GM23338 (cell line): Measurements from ENCODE around the gene EIF2D. TPM values are rescaled to one million over a fixed set of nuclear protein-coding genes. Genes with fewer than 3 reads are reported as not detected.

Experiments
- ATAC-seq: fragments of 200-7000 bp; cut with Tn5 transposase; 3 replicates; pipeline ENCODE4 v1.9.1; 2020
- DNase-seq: peaks from one replicate; pipeline ENCODE4 v3.0.0-alpha.2; 2015; ENCODE audit warnings: low spot score
- H2AFZ ChIP-seq: fragments of 200-600 bp; sonication (generic); 2 replicates; pipeline ENCODE4 v1.8.0; 2016; ENCODE audit warnings: antibody characterized with exemption, mild to moderate bottlenecking, moderate library complexity
- H3F3A ChIP-seq: fragments of 200-600 bp; sonication (generic); replicated peaks from 2 replicates; pipeline ENCODE4 v1.8.0; 2017; ENCODE audit warnings: antibody characterized with exemption, mixed run types, low read depth
- H3K27ac ChIP-seq: fragments of 200-600 bp; sonication (generic); 2 replicates; pipeline ENCODE4 v1.6.1; 2016; ENCODE audit warnings: low read depth
- H3K27me3 ChIP-seq: fragments of 200-600 bp; sonication (generic); 2 replicates; pipeline ENCODE4 v1.8.0; 2016; ENCODE audit warnings: mild to moderate bottlenecking, mixed run types, moderate library complexity; ENCODE audit not compliant: insufficient read depth
- H3K36me3 ChIP-seq: fragments of 200-600 bp; sonication (generic); 2 replicates; pipeline ENCODE4 v1.8.0; 2016; ENCODE audit warnings: mild to moderate bottlenecking; ENCODE audit not compliant: insufficient read depth
- H3K4me1 ChIP-seq: fragments of 200-600 bp; sonication (generic); 2 replicates; pipeline ENCODE4 v1.8.0; 2016; ENCODE audit warnings: mild to moderate bottlenecking, moderate library complexity; ENCODE audit not compliant: insufficient read depth
- H3K4me2 ChIP-seq: fragments of 200-600 bp; sonication (generic); 2 replicates; pipeline ENCODE4 v1.7.1; 2017; ENCODE audit warnings: mixed run types
- H3K4me3 ChIP-seq: fragments of 200-600 bp; sonication (generic); 2 replicates; pipeline ENCODE4 v1.6.1; 2016; ENCODE audit warnings: mixed run types
- H3K79me2 ChIP-seq: fragments of 200-600 bp; sonication (generic); replicated peaks from 2 replicates; pipeline ENCODE4 v1.8.0; 2017; ENCODE audit warnings: mild to moderate bottlenecking; ENCODE audit not compliant: insufficient read depth
- H3K9me2 ChIP-seq: fragments of 200-600 bp; sonication (generic); 2 replicates; pipeline ENCODE4 v1.8.0; 2017; ENCODE audit not compliant: insufficient read depth
- H4K20me1 ChIP-seq: fragments of 200-600 bp; sonication (generic); replicated peaks from 2 replicates; pipeline ENCODE4 v1.8.0; 2017; ENCODE audit warnings: mild to moderate bottlenecking; ENCODE audit not compliant: insufficient read depth
- H3K27ac Mint-ChIP-seq: 2 replicates; pipeline ENCODE4 v1.8.0; 2020; ENCODE audit warnings: inconsistent platforms, mild to moderate bottlenecking, moderate library complexity, mixed read lengths
- H3K27me3 Mint-ChIP-seq: 3 replicates; pipeline ENCODE4 v1.8.0; 2022; ENCODE audit warnings: low read depth, mild to moderate bottlenecking, moderate library complexity, mixed read lengths, inconsistent platforms; ENCODE audit not compliant: insufficient read depth, poor library complexity
- H3K36me3 Mint-ChIP-seq: 3 replicates; pipeline ENCODE4 v1.8.0; 2021; ENCODE audit warnings: low read depth, mild to moderate bottlenecking, inconsistent platforms, moderate library complexity, mixed read lengths
- H3K4me1 Mint-ChIP-seq: 3 replicates; pipeline ENCODE4 v1.8.0; 2020; ENCODE audit warnings: mild to moderate bottlenecking, inconsistent platforms, mixed read lengths
- H3K4me3 Mint-ChIP-seq: 3 replicates; pipeline ENCODE4 v1.8.0; 2021; ENCODE audit warnings: moderate library complexity, mild to moderate bottlenecking, inconsistent platforms, mixed read lengths
- H3K9me3 Mint-ChIP-seq: 3 replicates; pipeline ENCODE4 v1.8.0; 2020; ENCODE audit warnings: moderate library complexity, mild to moderate bottlenecking, inconsistent platforms, mixed read lengths
- CREB1 ChIP-seq: fragments of 250-450 bp; sonication (Bioruptor Pico); IDR thresholded peaks from 2 replicates; pipeline ENCODE4 v1.5.0; 2020; ENCODE audit warnings: low read depth, mild to moderate bottlenecking, moderate library complexity
- CTCF ChIP-seq, 2 experiments: fragments of 200-600 bp in 1 of 2; sonication (generic) in 1 of 2; conservative IDR thresholded peaks; 2 replicates each; pipeline versions ENCODE4 v1.5.1 to v1.6.1; 2016 to 2017; ENCODE audit warnings: antibody characterized with exemption in 2 of 2, low read depth in 2 of 2, mild to moderate bottlenecking in 2 of 2, moderate library complexity in 1 of 2
- ETS1 ChIP-seq: IDR thresholded peaks from 2 replicates; pipeline ENCODE4 v1.6.1; 2016; ENCODE audit warnings: antibody characterized with exemption
- EZH2phosphoT487 ChIP-seq: fragments of 200-600 bp; sonication (generic); IDR thresholded peaks from one replicate; pipeline ENCODE4 v1.8.1; 2018; ENCODE audit warnings: antibody characterized with exemption; ENCODE audit not compliant: unreplicated experiment
- JUNB ChIP-seq: IDR thresholded peaks from one replicate; pipeline ENCODE4 v1.6.1; 2016; ENCODE audit warnings: antibody characterized with exemption; ENCODE audit not compliant: unreplicated experiment
- NANOG ChIP-seq: IDR thresholded peaks from 2 replicates; pipeline ENCODE4 v1.6.1; 2016; ENCODE audit warnings: antibody characterized with exemption, borderline replicate concordance
- POLR2AphosphoS5 ChIP-seq: IDR thresholded peaks from 2 replicates; pipeline ENCODE4 v1.6.1; 2016; ENCODE audit warnings: antibody characterized with exemption, low read depth
- REST ChIP-seq: IDR thresholded peaks from one replicate; pipeline ENCODE4 v1.6.1; 2018; ENCODE audit warnings: antibody characterized with exemption; ENCODE audit not compliant: unreplicated experiment
- STAT1 ChIP-seq: IDR thresholded peaks from one replicate; pipeline ENCODE4 v1.6.1; 2016; ENCODE audit warnings: antibody characterized with exemption; ENCODE audit not compliant: unreplicated experiment
- ZNF114 ChIP-seq: fragments of 250-450 bp; sonication (Bioruptor Pico); IDR thresholded peaks from 2 replicates; pipeline ENCODE4 v1.5.0; 2020; ENCODE audit warnings: mild to moderate bottlenecking, moderate library complexity
- ZNF331 ChIP-seq: fragments of 250-450 bp; sonication (Bioruptor Pico); IDR thresholded peaks from 2 replicates; pipeline ENCODE4 v1.5.0; 2020; ENCODE audit warnings: low read depth, mild to moderate bottlenecking, moderate library complexity
- polyA plus RNA-seq: library from polyadenylated mRNA; unstranded; fragments of >200 nt; fragmentation: Nextera tagmentation; extraction: Ambion mirVana; gene quantifications from 2 replicates; pipeline ENCODE4 v1.2.1, GENCODE V29; 2016
- total RNA-seq: library from RNA; depleted of rRNA; stranded (reverse); fragments of >200 nt; shearing (Covaris generic); gene quantifications from 2 replicates; pipeline ENCODE4 v1.2.3, GENCODE V29; 2014

Gene EIF2D
- total and polyA plus RNA-seq, 2 experiments from 2014 or later: 25.1 to 34.8 TPM

- Histone ChIP-seq H3K27me3 (no peaks in the 10 kb centered on the region), H3K4me1 (no peaks in the 10 kb centered on the region), H3K9me2 (no peaks in the 10 kb centered on the region), H3K79me2 (no peaks in the 10 kb centered on the region), H3K4me2 (no peak overlapping the region), H3F3A (no peaks in the 10 kb centered on the region), H2AFZ (no peak overlapping the region), H3K4me3 (no peak overlapping the region), H3K27ac (no peak overlapping the region), H3K36me3 (no peaks in the 10 kb centered on the region), H4K20me1 (no peaks in the 10 kb centered on the region)
- H3K4me3 Mint-ChIP-seq: no peak overlapping the region
- peaks cover 9% of the 10 kb centered on the region for H3K27me3 Mint-ChIP-seq
- H3K9me3 Mint-ChIP-seq: no peaks in the 10 kb centered on the region; the same call in 2 of the 3 replicates
- no peak overlapping the region for H3K27ac Mint-ChIP-seq
- no peak for TF ChIP-seq STAT1
- TF ChIP-seq JUNB: no peak
- TF ChIP-seq NANOG: no peak
- no peak for TF ChIP-seq CREB1
- no peak for TF ChIP-seq REST
- no peak for TF ChIP-seq ZNF331 (CRISPR knock-in tag)
- no peak for TF ChIP-seq ETS1
- no peaks in the 10 kb centered on the region for H3K36me3 Mint-ChIP-seq
- H3K4me1 Mint-ChIP-seq: peaks cover 3% of the 10 kb centered on the region
- no peak for ATAC-seq
- no peak for DNase-seq
Observed at GRCh38 chr1:206580438-206581113, 31.7 kb downstream of the EIF2D start.

- Mint-ChIP-seq H3K4me1 (peaks cover 8% of the 10 kb centered on the region), H3K27ac (no peak overlapping the region), H3K36me3 (no peaks in the 10 kb centered on the region), H3K27me3 (peaks cover 11% of the 10 kb centered on the region), H3K4me3 (no peak overlapping the region), H3K9me3 (no peaks in the 10 kb centered on the region; the same call in 2 of the 3 replicates)
- no peak overlapping the region for H3K4me3 ChIP-seq
- ATAC-seq (no peak), DNase-seq (no peak)
- no peaks in the 10 kb centered on the region for H3F3A ChIP-seq
- H3K36me3 ChIP-seq: no peaks in the 10 kb centered on the region
- H3K4me1 ChIP-seq: no peaks in the 10 kb centered on the region
- H3K9me2 ChIP-seq: no peaks in the 10 kb centered on the region
- no peaks in the 10 kb centered on the region for H4K20me1 ChIP-seq
- no peaks in the 10 kb centered on the region for H3K79me2 ChIP-seq
- no peaks in the 10 kb centered on the region for H3K27me3 ChIP-seq
- no peak overlapping the region for H3K27ac ChIP-seq
- H2AFZ ChIP-seq: no peak overlapping the region
- no peak overlapping the region for H3K4me2 ChIP-seq
- TF ChIP-seq EZH2phosphoT487 (no peak), POLR2AphosphoS5 (no peak), CTCF (conservative IDR thresholded peaks at IDR 0.05; ENCODE audit: low read depth in 2 of 2) (no peak), ZNF331 (CRISPR knock-in tag) (no peak), CREB1 (no peak), ZNF114 (CRISPR knock-in tag) (no peak)
Observed at GRCh38 chr1:206579747-206580437, 32.4 kb downstream of the EIF2D start.
